DLD1 (cell line): Measurements from ENCODE around the gene GRIK4.

ENCODE experiments used
- in situ Hi-C: cut with HindIII; loops from 2 replicates; pipeline ENCODE4 v1.10.0; 2017; ENCODE audit warnings: low sequenced_read_pairs

GRIK4 gene

DNA sequence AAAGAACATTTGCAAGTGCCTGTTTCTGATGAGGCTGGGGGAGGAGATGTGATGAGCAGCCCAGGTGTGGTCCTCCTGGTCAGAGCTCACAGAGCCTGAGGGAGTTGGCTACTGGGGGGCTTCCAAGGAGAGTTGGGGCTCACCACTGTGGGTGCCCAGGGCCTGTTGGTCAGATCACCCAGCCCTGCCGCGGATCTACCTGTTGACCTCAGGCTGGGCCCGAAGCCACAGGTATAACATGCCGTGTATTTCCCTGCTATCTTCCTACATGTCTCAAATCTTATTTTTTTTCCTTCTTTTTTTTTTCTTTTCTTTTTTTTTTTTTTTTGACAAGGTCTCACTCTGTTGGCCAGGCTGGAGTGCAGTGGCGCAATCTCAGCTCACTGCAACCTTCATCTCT lies 312.7 kb downstream of the GRIK4 start:
- in situ Hi-C loops, result no loop called here

DNA sequence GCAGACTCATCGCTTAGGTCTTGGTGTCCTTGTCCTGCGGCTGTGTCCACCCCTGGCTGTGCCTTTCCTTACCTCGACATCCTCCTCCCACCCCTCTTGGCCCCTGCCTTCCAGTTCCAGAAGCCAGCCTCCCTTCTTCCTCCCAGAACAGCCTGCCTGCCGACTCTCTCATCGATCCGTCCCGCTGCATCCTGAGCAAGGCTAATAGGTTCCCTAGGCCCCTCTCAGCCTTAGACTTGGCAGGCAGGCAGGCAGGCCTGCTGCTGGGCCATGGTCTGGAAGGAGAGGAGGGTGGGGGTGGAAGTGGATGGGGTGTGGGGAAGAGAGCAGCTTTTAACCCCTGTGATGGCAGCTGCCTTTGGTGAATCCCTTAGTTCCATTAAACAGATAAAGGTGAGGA lies 315.6 kb downstream of the GRIK4 start:
- in situ Hi-C loops, result no loop called here

DNA sequence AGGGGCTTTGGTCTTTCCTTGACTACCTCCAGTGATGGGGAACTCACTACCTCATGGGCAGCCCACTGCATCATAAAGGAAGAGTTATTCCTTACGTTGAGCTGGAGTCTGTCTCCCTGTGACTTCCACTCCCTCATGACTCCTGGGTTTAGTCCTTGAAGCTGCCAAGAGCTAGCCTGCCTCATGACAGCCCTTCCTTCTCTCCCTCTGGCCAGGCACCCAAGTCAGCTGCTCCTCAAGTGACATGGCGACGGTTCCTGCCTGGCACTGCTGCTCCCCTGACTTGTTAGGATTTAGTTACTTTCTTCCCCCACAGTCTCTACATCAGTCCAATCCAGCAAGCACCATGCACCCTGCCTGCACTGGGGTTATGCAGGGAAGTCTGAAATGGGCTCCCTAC lies 316.3 kb downstream of the GRIK4 start:
- in situ Hi-C loops, result no loop called here

DNA sequence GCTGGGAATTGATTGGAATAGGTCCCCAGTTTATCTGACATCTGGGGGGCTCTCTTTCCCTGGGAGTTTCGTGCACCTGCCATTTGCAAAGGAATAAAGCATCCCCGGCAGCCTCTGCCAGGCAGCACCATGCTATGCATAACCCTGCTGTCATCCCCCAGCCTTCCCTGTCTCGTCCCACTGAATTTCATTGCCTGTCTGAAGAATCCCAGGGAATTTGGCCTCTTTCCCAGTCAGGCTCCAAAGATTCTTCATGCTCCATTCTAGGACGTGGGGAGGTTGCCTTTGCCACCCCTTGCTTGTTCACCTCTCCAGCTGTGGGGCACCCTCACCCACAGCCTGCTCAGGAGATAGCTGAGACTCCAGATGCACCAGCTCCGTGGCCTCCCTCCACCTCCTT lies 317.3 kb downstream of the GRIK4 start:
- in situ Hi-C loops, result no loop called here

DNA sequence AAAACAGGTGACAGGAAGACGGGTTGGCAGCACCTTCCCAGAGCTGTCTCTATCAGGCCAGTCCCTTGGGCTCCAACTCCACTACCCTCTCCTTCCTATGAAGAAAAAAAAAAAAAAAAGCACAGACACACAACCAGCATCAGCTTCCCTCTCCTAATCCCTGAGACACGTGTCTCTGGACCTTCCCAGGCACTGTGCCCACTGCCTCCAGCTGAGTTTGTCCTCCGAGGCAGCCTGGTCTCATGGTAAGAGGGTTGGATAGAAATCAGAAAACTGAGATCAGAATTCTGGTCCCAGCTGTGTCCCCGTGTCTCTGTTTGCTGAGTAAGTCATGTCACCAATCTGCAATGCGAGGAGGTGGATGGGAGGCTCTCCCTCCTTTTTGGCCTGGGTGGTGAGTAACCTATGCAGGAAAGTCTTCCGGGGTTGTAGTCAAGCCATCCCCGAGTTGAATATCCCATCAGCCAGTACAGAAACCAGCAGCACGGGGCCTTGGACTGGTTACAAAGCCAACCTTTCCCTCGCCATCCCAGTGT lies 318.6 kb downstream of the GRIK4 start:
- in situ Hi-C loops, result no loop called here

DNA sequence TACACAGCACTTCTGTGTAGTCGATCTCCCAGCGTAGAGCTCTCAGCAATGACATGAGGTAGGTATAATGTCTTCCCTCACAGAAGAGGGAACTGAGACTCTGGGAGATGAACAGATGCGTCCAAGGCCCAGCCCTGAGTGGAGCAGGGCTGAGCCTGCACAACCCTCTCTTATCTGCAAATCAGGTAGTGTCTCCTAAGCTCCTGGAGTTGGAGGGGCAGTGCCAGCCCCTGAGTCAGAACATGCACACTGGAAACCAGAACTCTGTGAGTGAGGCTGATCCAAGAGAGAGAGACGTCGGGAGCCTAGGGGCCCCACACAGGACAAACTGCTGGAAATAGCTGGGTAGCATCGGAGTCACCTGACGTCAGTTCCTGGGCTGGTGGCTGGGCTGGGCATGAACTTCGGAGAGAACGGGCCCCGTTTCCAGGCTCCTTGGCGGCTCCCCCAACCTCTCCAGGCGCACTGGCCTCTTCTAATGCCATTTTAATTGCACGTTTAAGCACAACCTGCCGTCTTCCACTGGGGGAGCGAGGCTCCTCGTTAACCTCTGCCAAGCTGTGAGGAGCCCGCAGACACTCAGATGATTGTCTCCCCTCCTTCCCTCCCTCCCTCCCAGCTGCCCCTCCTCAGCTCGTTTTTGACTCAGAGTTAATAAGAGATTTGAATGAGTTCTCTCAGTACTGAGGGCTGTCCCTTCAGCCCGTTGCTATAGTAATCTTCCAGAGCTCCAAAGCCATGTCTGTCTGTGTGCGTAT lies 321.1 kb downstream of the GRIK4 start:
- in situ Hi-C loops, result no loop called here

DNA sequence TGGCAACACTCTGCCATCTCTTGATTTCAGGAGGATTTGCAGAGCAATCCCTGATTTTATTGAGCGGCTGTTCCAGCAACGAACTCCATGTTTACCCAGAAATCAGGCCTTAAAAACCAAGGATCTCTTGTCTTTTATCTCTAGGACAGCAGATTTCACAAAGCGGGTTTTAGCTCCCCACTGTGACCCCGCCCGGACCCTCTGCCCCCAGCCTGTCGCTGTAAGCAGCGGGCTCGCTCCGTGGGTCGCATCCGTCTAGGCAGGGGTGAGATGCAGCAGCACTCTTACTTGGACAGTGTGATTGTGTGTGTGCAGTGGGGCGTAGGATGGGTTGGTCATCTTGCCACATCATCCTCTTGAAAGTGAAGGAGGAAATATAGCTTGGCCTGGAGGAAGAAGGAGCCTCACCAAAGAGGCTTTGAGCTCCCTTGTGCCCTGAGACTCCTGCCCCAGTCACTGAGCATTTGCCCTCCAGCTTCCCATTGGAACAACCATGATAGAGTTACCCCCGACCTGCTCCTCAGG lies 323.2 kb downstream of the GRIK4 start:
- in situ Hi-C loops, result no loop called here

DNA sequence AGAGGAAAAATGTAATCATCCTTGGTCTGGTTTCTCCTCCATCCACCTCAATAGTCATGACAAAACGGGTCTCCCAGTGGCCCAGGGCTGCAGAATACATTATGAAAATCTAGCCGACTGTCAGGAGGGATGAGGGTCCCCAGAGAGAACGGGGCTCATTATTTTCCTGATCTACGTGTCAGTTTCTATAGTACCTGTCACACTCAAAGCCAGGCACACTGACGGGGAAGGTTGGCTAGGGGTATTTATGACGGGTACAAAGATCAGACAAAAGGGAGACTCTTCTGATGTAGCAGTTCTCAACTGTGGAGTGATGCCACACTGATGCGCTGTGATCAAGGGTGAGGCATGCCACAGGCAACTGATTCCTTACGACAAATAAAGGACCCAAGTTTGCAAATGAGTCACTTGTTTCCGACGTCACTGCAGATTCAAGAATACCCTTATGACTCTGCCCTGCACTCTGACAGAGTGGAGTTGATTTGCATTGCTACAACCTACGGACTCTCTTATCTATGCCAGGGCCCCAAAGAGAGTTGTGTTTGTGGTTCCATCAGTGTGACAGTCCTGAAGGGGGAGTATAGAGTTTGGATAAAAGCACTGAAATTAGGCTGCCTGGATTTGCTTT lies 324.2 kb downstream of the GRIK4 start:
- in situ Hi-C loops, result no loop called here

DNA sequence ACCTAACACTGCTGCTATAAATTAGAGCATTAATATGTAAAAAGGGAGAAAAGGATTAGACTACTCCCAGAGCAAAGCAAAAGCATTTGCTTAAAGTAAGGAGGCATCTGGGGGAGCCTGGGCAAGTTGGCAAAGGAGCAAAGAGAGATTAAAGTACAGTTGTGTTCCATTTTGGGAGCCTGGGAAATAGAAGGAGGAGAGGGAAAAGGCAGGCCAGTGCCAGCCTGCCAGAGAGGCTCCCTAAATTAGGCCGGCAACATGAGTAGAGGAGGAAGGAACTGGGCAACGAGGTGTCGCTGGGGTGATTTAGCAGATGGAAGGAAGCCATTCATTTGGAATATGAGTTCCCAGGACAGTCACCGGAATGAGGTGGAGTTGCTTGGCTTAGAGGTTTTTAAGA lies 326.1 kb downstream of the GRIK4 start:
- in situ Hi-C loops, result no loop called here

DNA sequence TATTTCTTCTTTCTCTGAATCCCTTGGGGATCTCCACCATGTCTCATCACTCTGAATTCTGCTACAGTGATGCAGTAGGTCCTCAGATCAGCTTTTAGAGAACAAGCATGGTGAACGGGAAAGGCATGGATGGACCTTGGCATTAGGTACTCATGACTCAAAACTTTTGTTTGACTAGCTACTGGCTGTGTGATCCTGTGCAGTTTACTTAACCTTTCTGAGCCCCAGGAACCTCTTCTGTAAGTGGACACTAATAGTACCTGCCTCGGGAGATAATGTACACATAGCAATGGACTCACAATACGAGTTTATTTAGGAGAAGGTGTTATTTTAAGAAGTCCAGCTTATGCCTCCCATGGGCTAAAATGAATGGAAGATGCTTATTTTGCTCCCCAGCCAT lies 327.7 kb downstream of the GRIK4 start:
- in situ Hi-C loops, result no loop called here

DNA sequence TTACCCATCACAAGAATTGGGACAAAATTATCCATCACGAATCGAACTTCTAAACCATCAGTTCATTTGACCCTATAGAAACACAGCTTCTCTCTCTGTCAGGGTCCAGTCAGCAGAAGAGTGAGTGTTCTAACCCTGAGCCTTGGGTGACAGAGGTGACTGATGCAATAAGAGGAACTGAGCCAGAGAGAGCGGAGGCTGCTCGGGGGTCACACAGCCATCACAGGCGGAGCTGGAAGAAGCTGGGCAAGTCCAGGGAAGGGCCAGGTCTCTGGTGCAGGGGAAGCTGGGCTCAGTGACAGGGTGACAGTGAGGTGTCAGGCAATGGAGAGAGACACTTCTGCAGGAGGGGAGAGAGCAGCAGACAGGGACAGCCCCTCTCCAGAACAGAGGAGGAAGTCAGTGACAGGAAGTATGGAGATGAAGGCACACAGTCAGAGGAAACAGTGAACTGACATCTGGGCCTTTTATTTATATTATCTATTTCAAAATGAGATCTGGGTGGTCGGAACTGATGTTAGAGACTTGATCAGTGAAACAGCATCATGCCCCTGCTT lies 328.4 kb downstream of the GRIK4 start:
- in situ Hi-C loops, result no loop called here

DNA sequence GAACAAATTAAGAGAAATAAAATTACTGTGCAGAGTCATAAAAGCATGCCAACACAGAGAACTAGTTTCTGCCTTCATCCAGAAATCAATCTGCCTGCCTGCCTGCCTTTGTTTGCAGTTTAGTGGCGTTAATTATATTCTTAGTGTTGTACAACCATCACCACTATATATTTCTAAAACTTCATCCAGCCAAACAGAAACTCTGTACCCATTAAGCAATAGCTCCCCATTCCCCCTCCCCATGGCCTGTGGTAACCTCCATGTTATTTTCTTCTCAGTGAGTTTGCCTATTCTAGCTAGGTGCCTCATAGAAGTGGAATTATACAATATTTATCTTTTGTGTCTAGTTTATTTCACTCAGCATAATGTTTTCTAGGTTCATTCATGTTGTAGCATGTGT lies 329.1 kb downstream of the GRIK4 start:
- in situ Hi-C loops, result no loop called here

DNA sequence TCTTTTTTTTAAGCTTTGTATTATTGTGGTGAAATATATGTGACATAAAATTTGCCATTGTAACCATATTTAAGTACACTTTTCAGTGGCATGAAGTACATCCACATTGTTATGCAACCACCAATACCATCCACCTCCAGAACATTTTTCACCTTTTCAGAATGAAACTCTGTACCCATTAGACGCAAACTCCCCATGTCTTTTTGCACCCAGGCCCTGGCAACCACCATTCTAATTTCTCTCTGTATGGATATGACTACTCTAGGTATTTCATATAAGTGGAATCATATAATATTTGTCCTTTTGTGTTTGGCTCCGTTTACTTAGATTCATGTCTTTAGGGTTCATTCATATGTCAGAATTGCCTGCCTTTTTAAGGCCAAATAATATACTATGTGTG lies 329.5 kb downstream of the GRIK4 start:
- in situ Hi-C loops, result no loop called here

DNA sequence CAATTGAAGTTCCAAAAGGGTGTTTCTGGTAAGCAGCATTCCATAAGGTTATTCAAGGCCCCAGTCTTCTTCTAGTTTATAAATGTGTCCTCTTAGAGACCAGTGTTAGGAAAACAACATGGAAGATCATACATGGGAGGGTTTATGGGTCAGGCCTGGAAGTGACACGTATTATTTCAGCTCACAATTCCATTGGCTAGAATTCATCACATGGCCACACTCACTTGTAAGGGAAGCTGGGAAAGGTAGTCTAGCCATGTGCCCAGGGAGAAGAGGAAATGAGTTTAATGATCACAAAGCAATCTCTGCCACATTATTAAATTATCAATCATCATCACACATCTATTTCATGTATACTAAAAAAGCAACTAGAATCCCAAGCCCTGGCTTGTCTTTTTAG lies 330.6 kb downstream of the GRIK4 start:
- in situ Hi-C loops, result no loop called here

DNA sequence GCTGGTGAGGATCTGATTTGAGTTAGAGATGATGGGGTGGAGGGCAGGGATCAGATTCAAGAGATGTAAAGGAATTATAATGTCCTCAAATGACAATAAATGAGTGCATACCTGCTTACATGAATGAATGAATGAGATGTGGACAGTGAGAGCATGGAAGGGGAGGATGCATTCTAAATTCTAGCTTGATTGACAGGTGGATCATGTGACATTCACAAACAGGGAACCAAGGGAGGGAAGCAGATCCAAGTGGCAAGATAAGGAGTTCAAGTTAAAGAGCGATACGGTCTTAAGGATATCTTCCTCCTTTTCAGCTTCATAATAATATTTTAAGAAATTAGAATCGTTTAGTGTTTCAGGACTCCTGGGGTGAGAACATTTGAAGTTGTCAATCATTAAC lies 341.9 kb downstream of the GRIK4 start:
- in situ Hi-C loops, result no loop called here

DNA sequence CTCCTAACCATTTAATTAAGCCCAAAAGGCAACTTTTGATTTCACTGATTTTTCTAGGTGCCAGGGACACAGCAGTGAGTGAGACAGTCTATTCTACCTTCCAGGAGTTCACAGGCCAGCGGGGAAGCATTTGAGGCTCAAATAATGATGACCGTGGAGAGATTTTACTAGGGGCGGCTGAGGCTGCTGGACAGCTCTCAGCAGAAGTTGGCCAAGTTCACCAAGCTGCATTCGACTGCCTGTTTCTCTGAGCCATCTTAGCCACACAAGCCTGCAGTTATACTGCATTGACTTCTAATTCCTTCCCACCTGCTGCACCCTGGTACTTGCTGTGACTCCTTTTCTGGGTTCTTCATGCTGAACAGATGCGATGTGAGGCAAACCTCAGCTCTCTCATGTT lies 343.4 kb downstream of the GRIK4 start:
- in situ Hi-C loops, result no loop called here

DNA sequence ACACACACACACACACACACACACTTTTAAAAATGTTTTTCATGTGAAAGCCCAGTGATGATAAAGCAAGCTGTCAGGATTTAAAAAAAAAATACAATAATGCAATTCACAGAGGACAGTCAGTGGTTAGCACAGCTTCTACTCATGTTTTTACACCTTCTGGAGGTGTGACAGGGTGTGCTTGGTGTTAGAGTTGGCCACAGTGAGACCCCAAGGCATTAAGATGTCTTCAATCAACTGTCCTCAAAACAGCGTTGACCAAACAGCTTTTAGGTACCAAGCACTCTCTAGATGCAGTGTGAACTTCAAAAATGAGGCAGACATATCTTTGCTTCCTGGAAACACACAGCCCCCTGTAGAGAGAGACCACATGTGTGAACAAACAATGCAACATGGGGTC lies 346.0 kb downstream of the GRIK4 start:
- in situ Hi-C loops, result no loop called here

DNA sequence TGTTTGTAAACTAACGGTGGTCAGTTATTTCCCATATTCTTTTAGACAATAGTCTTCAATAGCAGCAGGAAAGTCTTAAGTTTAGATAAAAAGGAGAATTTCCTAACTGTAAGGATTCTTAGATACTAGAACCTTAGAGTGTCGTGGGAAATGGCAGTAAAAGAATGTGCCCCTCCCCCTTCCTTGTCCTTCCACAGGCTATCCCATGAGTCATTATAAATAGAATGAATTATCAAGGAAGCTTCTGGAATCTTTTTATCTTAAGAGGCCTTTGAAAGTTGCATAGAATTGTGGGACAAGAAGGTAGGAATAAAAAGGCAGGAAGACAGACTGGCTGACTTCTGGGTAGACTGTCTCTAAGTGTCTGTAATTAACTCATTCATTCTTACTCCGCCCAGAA lies 347.2 kb downstream of the GRIK4 start:
- in situ Hi-C loops, result no loop called here

DNA sequence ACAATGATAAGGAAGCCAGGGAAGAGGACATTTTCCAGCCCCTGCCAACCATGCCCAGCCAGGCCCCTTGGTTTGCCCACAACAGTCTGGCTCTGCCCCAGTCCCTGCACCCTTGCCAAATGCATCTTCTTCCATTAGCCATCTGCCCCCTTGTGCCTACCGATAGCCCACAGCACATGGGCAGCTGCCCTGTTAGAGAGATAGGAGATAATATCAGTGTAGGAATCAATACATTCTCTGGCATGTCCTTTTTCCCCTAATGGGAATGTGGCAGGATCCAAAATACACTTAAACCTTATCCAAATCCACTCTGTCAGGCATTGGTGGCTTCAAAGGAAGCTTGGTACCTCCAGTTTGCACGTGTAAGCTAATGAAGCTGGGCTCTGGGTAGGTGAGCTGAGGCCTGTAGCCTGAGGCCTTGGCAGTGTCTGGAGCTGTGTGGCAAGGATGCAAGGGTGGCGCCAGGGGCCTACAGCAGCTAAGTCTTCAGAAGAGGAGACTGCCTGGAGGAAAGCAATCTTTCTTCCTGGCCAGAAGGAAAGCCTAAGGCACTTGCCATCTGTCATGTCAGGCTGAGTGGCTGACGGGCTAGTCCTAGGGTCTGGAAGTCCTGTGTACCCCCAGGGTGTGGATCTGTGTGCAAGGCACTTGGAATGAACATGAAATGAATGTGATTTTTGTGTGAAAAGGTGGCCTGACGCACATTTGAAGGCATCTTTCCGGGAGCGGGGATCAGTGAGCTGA lies 348.2 kb downstream of the GRIK4 start:
- in situ Hi-C loops, result no loop called here

DNA sequence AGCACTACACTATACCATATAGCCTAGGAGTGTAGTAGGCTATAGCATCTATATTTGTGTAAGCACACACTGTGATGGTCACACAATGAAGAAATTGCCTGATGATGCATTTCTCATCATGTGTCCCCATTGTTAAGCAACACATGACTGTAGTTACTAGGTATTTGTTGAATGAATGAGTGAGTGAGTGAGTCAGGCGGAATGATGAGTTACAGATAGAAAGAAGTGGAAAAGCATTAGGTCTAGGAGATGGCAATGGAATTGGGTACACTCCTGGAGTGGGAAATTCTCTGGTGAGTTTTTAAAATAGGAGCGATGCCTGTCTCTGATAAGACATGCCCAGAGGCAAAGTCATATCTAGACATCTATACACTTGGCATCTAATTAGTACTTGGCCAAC lies 351.8 kb downstream of the GRIK4 start:
- in situ Hi-C loops, result no loop called here

DNA sequence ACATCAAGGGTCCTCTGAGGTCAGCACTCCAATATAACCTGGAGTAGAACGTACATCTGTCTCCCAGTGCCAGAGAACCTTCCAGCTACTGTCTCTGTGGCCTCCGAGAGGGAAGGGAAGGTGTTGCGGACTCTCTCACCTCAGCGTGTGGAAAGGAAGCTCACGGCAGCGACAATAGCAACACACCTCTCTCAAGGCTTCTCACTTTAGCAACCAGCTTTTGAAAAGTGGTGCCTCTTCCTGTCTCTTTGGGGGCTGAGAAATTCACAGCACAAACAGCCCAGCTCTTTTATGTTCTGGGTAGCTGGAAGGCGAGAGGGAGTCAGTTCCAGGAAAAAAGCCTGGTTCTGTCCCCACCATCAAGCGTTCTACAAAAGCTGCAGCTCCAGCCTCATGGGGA lies 355.5 kb downstream of the GRIK4 start:
- in situ Hi-C loops, result no loop called here
